OCI-LY1 (cell line): Measurements from ENCODE around the gene KIAA1614.

ENCODE experiments used
- EZH2 ChIP-seq: fragments of 200-600 bp; sonication (generic), shearing (Covaris generic); IDR thresholded peaks from 2 replicates; pipeline ENCODE4 v1.8.0; 2017; ENCODE audit warnings: borderline replicate concordance, mixed run types, mild to moderate bottlenecking, antibody characterized with exemption, low read length, moderate library complexity, mixed read lengths
- TF ChIP-seq, protein P1 (sequence below): fragments of 200-600 bp; sonication (generic), shearing (Covaris generic); IDR thresholded peaks from 2 replicates; pipeline ENCODE4 v1.5.1; 2017; ENCODE audit warnings: mild to moderate bottlenecking, antibody characterized with exemption, low read length, moderate library complexity, mixed read lengths

DNA sequence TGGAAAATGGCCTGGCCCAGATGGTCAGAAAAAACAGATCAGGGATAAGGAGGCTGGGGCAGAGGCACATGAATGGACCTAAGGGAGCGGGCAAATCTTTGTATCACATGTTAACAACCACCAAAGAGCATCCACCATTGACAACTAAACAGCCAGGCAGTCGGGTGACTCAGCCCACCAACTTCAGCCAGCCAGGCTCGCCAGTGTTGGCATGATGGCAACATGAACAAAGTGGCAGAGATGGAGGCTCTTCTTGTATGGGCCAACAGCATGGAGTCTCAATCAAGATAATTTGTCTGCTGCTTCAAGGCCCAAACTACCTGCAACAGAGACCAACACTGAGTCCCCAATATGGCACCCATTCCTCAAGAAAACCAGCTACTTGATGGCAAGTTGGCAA is 16.5 kb upstream of the KIAA1614 start:
- TF ChIP-seq, protein P1, sequence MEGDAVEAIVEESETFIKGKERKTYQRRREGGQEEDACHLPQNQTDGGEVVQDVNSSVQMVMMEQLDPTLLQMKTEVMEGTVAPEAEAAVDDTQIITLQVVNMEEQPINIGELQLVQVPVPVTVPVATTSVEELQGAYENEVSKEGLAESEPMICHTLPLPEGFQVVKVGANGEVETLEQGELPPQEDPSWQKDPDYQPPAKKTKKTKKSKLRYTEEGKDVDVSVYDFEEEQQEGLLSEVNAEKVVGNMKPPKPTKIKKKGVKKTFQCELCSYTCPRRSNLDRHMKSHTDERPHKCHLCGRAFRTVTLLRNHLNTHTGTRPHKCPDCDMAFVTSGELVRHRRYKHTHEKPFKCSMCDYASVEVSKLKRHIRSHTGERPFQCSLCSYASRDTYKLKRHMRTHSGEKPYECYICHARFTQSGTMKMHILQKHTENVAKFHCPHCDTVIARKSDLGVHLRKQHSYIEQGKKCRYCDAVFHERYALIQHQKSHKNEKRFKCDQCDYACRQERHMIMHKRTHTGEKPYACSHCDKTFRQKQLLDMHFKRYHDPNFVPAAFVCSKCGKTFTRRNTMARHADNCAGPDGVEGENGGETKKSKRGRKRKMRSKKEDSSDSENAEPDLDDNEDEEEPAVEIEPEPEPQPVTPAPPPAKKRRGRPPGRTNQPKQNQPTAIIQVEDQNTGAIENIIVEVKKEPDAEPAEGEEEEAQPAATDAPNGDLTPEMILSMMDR, result no peak
- no peak for TF ChIP-seq EZH2
